ENCODE measurements around the gene GSE1.

GSE1 gene

DNA sequence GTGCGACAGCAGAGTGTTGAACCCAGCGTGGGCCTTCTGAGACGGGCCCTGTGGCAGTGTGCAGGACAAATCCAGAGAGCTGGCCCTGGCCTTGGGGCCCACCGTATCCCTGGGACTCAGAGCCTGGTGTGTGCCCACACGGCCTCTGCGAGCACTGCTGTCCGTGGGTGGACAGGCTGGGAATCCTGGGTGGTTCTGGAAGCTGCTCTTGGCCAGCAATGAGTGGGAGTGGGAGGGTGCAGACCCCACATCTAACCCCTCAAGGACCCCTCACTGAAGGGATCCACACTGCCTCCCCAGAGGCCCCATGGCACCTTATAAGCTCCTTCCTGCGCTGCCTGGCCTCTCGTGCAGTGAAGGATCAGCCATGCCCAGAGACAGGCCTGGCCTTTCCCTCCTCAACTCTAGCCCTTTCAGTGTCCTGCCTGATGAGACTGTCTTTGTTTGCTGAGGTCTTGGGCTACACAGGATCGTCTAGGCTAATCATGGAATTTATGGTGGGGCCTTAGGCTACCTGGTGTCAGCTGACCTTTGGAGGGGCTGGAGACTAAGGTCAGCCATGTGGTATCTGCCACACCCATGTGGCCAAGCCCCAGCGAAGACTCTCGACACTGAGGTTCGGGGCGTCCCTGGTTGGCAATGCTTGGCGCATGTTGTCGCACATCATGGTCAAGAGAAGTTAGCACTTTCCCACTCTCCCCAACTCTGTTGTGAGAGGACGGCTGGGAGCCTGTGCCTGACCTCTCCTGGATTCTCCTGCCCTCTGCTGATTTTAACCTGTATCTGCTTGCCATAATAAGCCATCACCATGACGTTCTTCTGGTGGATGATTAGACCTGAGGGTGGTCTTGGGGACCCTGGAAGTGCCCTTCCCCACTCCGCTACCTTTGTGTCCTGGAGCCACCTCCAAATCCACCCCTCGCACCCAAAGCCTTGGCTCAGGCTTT, 92.1 kb downstream of the GSE1 start:
- H3K4me3 ChIP-seq (replicated peaks; ENCODE audit: insufficient read depth, low read length) = no peak overlapping the region
- DNase-seq (ENCODE audit: low read depth in 1 of 2, low spot score in 1 of 2) = no peak
- H3K27ac ChIP-seq (replicated peaks) = no peak overlapping the region
- TF ChIP-seq GABPA (IDR thresholded peaks at IDR 0.05; ENCODE audit: low read depth) (no peak), SPI1 (IDR thresholded peaks at IDR 0.05; ENCODE audit: borderline replicate concordance, low read depth) (no peak), POLR2AphosphoS5 (IDR thresholded peaks at IDR 0.05; ENCODE audit: low read depth) (no peak)
- TF ChIP-seq, protein P1, sequence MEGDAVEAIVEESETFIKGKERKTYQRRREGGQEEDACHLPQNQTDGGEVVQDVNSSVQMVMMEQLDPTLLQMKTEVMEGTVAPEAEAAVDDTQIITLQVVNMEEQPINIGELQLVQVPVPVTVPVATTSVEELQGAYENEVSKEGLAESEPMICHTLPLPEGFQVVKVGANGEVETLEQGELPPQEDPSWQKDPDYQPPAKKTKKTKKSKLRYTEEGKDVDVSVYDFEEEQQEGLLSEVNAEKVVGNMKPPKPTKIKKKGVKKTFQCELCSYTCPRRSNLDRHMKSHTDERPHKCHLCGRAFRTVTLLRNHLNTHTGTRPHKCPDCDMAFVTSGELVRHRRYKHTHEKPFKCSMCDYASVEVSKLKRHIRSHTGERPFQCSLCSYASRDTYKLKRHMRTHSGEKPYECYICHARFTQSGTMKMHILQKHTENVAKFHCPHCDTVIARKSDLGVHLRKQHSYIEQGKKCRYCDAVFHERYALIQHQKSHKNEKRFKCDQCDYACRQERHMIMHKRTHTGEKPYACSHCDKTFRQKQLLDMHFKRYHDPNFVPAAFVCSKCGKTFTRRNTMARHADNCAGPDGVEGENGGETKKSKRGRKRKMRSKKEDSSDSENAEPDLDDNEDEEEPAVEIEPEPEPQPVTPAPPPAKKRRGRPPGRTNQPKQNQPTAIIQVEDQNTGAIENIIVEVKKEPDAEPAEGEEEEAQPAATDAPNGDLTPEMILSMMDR (IDR thresholded peaks at IDR 0.05; ENCODE audit: insufficient read depth, low read length) = no peak
- TF ChIP-seq, protein P2, sequence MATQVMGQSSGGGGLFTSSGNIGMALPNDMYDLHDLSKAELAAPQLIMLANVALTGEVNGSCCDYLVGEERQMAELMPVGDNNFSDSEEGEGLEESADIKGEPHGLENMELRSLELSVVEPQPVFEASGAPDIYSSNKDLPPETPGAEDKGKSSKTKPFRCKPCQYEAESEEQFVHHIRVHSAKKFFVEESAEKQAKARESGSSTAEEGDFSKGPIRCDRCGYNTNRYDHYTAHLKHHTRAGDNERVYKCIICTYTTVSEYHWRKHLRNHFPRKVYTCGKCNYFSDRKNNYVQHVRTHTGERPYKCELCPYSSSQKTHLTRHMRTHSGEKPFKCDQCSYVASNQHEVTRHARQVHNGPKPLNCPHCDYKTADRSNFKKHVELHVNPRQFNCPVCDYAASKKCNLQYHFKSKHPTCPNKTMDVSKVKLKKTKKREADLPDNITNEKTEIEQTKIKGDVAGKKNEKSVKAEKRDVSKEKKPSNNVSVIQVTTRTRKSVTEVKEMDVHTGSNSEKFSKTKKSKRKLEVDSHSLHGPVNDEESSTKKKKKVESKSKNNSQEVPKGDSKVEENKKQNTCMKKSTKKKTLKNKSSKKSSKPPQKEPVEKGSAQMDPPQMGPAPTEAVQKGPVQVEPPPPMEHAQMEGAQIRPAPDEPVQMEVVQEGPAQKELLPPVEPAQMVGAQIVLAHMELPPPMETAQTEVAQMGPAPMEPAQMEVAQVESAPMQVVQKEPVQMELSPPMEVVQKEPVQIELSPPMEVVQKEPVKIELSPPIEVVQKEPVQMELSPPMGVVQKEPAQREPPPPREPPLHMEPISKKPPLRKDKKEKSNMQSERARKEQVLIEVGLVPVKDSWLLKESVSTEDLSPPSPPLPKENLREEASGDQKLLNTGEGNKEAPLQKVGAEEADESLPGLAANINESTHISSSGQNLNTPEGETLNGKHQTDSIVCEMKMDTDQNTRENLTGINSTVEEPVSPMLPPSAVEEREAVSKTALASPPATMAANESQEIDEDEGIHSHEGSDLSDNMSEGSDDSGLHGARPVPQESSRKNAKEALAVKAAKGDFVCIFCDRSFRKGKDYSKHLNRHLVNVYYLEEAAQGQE (IDR thresholded peaks at IDR 0.05; ENCODE audit: insufficient replicate concordance, low read depth) = no peak
- H3K27me3 ChIP-seq (ENCODE audit: insufficient read depth, poor library complexity, severe bottlenecking) = no peaks in the 10 kb centered on the region

DNA sequence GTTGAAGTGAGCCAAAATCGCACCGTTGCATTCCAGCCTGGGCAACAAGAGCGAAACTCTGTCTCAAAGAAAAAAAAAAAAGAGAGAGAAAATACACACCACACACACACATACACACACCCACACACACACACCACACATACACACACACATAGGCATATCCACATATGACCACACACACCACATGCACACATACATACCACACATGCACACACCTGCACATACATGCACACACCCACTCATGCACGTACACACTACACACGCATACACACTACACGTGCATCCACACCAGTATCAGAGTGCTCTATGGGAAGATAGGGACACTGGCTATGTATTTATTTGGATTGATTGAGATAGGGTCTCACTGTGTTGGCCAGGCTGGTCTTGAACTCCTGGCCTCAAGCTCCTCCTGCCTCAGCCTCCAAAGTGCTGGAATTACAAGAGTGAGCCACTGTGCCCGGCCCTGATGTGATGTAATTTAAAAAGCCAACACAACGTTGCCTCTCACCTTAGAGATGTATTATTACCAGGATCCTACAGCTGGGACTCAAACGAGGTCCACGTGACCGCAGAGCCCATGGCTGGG, 93.4 kb downstream of the GSE1 start:
- no peak overlapping the region for H3K27ac ChIP-seq (replicated peaks)
- DNase-seq (ENCODE audit: low read depth in 1 of 2, low spot score in 1 of 2) = no peak
- no peak overlapping the region for H3K4me3 ChIP-seq (replicated peaks; ENCODE audit: insufficient read depth, low read length)
- TF ChIP-seq POLR2AphosphoS5 (IDR thresholded peaks at IDR 0.05; ENCODE audit: low read depth) (no peak), GABPA (IDR thresholded peaks at IDR 0.05; ENCODE audit: low read depth) (no peak), SPI1 (IDR thresholded peaks at IDR 0.05; ENCODE audit: borderline replicate concordance, low read depth) (no peak)
- TF ChIP-seq, protein P2 (IDR thresholded peaks at IDR 0.05; ENCODE audit: insufficient replicate concordance, low read depth) = no peak
- TF ChIP-seq, protein P1 (IDR thresholded peaks at IDR 0.05; ENCODE audit: insufficient read depth, low read length) = no peak
- no peaks in the 10 kb centered on the region for H3K27me3 ChIP-seq (ENCODE audit: insufficient read depth, poor library complexity, severe bottlenecking)

DNA sequence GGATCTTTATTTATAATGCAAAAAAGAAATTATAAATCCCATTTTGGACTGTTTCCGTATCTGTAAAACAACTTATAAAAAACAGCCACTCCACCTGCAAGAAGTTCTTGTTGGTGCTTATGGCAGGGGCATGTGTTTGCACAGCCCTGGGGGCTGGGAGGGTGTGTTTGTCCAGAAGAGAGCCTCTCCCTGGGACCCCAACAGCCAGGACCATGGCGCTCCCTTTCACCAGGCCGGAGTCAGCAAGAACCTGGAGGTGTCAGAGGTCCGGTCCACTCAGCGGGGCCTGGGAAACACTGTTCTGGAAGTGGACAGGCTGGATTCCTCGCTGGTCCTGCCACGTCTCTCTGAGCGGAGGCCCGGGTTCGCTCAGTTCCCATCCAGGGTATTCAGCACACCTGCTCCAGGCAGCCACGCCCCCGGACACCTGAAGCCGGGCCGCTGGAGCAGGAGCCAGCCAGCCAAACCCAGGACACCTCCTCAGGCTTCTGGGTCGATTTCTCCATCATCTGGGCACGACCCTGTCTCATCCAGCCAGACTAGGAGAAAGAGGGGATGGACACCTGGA, 94.5 kb downstream of the GSE1 start:
- Histone ChIP-seq H3K4me3 (replicated peaks; ENCODE audit: insufficient read depth, low read length) (no peak overlapping the region), H3K27me3 (ENCODE audit: insufficient read depth, poor library complexity, severe bottlenecking) (no peaks in the 10 kb centered on the region), H3K27ac (replicated peaks) (no peak overlapping the region)
- TF ChIP-seq, protein P1 (IDR thresholded peaks at IDR 0.05; ENCODE audit: insufficient read depth, low read length) = no peak
- TF ChIP-seq, protein P2 (IDR thresholded peaks at IDR 0.05; ENCODE audit: insufficient replicate concordance, low read depth) = no peak
- no peak for TF ChIP-seq GABPA (IDR thresholded peaks at IDR 0.05; ENCODE audit: low read depth)
- no peak for TF ChIP-seq POLR2AphosphoS5 (IDR thresholded peaks at IDR 0.05; ENCODE audit: low read depth)
- TF ChIP-seq SPI1 (IDR thresholded peaks at IDR 0.05; ENCODE audit: borderline replicate concordance, low read depth) = no peak
- no peak for DNase-seq (ENCODE audit: low read depth in 1 of 2, low spot score in 1 of 2)

All from HL-60 (cell line).